Activated CD8-positive, alpha-beta memory T cell treated with anti-CD3 and anti-CD28 coated beads for 1 hour (primary cell): Measurements from ENCODE around the gene CLK3.

ENCODE experiments used
- DNase-seq, 2 donors: peaks; one replicate each; pipeline ENCODE4 v3.0.0-alpha.2; 2020; ENCODE audit warnings: low read depth in 1 of 2; ENCODE audit errors: extremely low read depth in 1 of 2

The CLK3 gene

GRCh38 chr15:74603026-74603788 is 12.4 kb upstream of the CLK3 start:
- DNase-seq, result no peak

- DNase-seq, result no peak
Measured at GRCh38 chr15:74603789-74604705, 11.6 kb upstream of the CLK3 start.

DNA sequence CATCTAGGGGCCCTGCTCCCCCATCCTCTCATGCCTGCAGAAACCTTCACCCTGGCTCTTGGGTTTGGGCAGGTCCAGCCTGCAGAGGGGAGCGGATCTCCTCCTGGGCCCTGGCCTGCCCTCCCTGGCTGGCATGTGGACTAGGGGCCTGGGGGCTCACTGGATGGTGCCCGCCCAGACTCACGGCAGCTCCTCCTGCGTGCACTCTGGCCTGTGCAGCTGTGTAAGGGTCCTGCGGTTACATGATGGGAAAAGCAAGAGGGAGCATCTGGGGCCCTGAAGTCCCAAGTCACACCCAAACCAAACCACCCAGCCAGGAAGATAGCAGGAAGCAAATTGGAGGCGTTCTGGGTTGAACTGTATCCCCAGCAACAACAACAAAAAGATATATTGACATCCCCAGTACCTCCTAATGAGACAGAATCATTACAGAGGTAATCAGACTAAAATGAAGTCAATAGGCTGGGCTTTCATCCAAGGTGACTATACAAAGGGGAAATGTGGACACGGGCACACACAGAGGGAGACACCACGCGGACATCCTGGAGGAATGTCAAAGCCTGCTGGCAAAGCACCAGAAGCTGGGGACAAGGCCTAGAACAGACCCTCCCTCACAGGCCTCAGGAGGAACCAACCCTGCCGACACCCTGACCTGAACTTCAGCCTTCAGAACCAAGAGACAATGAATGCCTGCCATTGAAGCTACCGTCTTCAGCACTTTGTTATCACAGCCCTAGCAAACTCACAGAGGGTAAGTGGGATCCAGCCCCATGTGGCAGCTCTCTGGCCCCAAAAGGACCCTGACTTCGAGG is 10.4 kb upstream of the CLK3 start:
- DNase-seq, result no peak

DNA sequence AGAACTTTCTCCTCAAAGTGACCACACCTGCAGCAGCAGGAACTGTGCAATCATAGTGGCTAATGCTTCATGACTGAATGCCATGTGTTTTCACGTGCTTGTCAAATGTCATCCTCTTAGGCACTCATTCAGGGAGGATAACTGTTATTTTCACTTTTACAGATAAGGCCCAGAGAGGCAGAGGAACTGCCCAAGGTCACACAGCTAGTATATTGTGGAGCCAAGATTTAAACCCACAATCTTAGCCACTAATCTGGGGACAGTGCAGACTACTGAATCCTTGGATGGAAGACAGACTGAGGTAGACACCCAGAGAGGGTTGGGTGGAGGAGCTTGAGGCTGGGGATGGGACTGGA is 9.9 kb upstream of the CLK3 start:
- no peak for DNase-seq

DNA sequence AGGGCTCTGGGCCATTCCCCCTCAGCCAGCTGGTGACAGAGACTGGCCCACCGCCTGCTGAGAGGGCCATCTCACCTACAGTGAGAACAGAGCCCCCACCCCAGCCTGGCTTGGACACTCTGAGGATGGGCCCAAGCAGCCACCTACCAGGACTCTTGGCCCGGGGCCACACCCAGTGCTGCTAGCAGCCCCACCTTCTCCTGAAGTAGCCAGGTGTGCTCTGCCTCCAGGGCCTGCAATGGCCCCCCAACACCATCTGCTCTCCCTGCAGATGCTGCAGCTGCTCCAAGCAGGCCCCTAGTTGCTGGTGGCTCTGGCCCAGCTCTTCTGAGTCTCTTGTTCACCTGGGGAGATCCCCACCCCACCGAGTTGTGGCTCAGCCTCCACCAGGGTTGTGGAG is 6.8 kb upstream of the CLK3 start:
- DNase-seq, result no peak

- DNase-seq, result no peak
Measured at GRCh38 chr15:74609938-74610301, 5.7 kb upstream of the CLK3 start.

GRCh38 chr15:74610302-74610951 is 5.2 kb upstream of the CLK3 start:
- DNase-seq, result no peak

- no peak for DNase-seq
Measured at GRCh38 chr15:74611341-74611740, 4.3 kb upstream of the CLK3 start.

GRCh38 chr15:74611834-74612233 is 3.8 kb upstream of the CLK3 start:
- no peak for DNase-seq

- DNase-seq, result no peak
Measured at GRCh38 chr15:74612677-74613076, 3.0 kb upstream of the CLK3 start.

DNA sequence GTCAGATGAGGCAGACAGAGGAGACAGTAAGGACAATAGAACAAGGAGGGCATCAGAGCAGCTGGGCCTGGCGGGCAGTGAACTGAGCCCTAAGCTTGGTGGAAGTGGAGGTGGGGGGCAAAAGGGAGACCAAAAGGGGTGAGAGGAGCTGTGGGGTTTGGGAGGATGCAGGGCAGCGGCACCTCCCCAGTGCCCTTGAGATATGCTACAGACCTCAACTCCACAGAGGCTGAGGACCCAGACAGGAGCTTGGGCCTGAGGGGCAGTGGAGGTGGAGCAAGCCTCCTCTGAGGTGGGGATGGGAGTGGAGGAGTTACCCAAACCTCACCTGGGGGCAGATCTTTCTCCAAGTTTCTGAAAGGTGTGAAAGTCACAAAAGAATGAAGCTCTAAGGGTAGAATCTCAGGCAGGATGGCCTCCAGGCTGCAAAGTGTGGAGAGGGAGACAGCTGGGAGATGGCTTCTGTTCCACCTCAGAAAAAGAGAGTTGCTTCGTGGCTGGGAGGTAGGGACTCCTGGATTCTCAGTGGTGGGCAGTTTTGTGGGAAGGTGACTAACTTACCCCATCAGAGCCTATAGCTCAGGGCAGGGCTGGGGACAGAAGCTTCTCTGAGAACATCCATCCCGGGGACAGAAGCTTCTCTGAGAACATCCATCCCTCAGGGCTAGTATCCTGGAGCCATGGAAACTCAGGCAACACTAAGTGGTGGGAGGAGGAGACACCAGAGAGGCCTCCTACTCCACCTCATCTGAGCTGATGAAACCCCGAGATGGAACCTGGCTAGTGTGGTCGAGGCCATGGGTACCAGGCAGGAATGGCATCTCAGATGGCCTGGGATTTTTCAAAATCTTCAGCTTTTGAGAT is 2.3 kb upstream of the CLK3 start:
- DNase-seq, result no peak

DNA sequence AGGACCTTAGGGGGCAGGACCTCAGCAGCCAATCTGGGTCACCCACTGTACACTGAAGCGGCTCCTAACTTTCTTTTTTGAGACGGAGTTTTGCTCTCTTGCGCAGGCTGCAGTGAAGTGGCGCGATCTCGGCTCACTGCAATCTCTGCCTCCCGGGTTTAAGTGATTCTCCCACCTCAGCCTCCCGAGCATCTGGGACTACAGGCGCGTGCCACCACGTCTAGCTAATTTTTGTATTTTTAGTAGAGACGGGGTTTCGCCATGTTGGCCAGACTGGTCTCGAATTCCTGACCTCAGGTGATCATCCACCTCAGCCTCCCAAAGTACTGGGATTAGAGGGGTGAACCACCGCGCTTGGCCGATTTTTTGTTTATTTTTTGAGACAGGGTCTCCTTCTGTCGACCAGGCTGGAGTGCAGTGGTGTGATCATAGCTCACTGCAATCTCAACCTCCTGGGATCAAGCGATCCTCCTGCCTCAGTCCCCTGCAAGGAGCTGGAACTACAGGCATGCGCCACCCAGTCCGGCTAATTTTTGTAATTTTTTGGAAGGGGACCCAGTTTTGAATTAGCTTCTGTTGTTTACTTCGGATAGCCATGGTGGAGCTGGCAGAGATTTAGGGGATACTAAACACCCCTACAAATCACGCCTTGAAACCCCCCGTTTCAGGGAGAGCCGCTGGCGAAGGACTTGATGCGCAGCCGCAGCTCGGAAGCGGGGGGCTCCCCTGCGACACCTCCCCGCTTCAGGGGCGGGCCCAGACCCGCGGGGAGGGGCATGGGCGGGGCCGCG is 1.5 kb upstream of the CLK3 start:
- no peak for DNase-seq

DNA sequence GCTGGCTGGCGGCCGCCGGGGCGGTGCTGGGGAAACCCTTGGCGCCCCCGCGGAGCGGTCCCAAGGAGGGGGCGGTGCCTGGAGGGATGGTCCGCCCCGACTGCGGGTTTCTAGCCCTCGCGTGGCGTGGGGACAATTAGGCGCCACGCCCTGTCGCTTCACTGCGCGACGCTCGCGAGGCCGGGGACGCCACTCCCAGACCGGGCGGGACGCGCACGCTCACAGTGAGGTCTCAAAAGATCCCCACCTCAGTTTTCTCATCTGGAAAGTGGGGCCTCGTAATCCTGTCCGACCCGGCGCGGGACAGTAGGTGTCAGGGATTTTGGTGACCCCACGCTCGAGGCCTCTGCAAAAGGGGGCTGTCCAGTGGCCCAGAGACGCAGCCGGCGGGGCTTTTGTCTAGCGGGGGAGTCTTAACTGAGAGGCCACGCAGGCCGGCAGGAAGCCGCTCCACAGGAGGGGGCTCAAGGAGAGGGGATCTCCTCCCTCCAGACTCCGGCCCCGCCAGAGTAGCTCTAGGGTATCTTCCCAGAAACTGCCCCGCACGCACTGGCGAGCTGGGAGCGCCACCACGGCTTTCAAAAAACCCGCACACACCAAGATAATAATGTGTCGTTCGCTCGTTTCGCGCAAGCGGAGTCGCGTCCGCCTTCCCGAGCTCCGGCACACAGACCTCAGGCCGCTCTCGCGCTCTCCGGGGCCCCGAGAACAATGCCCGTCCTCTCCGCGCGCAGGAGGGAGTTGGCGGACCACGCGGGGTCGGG is 710 bp upstream of the CLK3 start:
- peak; percentile 75 to 83 for DNase-seq

DNA sequence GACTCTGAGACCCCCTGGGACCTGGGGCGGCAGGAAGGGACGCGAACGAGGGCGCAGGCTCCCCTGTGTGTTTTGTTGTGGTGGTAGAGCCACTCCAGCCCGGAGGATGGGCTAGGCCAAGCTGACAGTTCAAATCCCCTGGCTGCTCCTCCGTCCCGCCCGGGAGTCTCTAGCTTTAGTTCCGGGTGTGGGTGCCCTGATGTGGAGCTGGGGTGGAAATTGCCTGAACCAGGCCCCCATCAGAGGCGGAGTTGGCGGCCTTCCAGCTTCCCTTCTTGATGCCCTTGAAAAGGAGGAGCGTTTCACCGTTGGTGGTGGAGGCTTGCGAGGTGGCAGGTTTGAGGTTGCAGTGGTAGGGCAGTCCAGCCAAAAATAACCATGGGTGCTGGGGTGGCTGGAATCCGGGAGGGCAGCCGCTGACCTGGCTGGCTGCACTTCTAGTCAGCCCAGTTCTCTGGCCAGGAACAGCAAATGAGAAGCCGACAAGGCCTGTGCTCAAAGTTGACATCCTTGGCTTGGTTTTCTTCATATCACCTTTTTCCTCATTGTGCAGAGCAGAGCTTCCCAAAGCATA is 817 bp downstream of the CLK3 start:
- peak; percentile 53 to 56 for DNase-seq

GRCh38 chr15:74616996-74617395 is 1.4 kb downstream of the CLK3 start:
- no peak for DNase-seq

DNA sequence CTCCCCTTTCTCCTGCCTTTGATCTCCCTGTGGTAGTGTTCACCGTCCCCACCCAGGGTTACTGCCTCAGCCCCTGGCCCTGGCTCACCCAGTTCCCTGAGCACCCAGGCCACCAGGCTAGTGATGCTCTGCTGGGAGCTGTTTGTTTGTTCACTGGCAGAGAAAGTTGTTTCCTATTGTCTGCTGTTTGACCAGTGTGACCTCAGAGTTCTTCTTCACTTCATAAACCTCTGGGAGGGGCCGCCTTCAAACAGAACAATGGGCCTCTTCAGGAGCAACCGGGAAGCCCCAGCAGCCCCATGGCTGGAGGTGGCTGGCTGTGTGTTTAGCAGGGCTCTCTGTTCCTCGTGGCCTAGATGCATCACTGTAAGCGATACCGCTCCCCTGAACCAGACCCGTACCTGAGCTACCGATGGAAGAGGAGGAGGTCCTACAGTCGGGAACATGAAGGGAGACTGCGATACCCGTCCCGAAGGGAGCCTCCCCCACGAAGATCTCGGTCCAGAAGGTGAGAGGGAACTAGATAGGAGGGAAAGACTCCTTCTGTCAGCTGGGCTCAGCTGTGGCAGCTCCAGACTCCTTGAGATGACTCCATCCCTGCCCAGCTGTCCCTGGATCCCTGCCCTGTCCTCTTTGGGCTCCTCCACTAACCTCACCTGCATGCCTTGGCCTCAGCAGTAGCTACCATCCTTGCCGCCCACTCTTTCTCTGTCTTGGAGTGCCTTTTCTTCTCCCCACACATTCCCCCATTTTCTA is 3.4 kb downstream of the CLK3 start:
- no peak for DNase-seq

GRCh38 chr15:74619916-74620635 is 4.4 kb downstream of the CLK3 start:
- DNase-seq, result no peak
